Muscle of leg (tissue), 11 donors: ENCODE data around the gene TLN1. TPM values are rescaled to one million over a fixed set of nuclear protein-coding genes. Genes with fewer than 3 reads are reported as not detected.

Source experiments
- DNase-seq: peaks from one replicate; pipeline ENCODE4 v3.0.0; 2013
- H3K27ac ChIP-seq: one replicate; pipeline ENCODE4 v1.5.1; 2013; ENCODE audit warnings: mild to moderate bottlenecking, low read length, control low read depth
- H3K27me3 ChIP-seq: one replicate; pipeline ENCODE4 v1.6.1; 2013; ENCODE audit warnings: low read length; ENCODE audit not compliant: control insufficient read depth, insufficient read depth
- H3K36me3 ChIP-seq: one replicate; pipeline ENCODE4 v1.6.1; 2013; ENCODE audit warnings: low read length; ENCODE audit not compliant: control insufficient read depth, insufficient read depth
- H3K4me1 ChIP-seq: one replicate; pipeline ENCODE4 v1.6.1; 2013; ENCODE audit warnings: low read length; ENCODE audit not compliant: control insufficient read depth, insufficient read depth
- H3K4me3 ChIP-seq: one replicate; pipeline ENCODE4 v1.5.1; 2013; ENCODE audit warnings: low read length, control low read depth
- H3K9me3 ChIP-seq: replicated peaks from 2 replicates; pipeline ENCODE4 v1.6.1; 2013; ENCODE audit warnings: low read depth, low read length; ENCODE audit not compliant: control insufficient read depth
- WGBS: methylation state at CpG from one replicate; pipeline ENCODE4 v1.1.5; 2013; ENCODE audit warnings: missing lambda C conversion rate; ENCODE audit not compliant: insufficient coverage; 5-methylcytosine and 5-hydroxymethylcytosine counted together
- polyA plus RNA-seq, 8 donors: library from polyadenylated mRNA; unstranded; fragments of 120-200 nt; gene quantifications; one replicate each; pipeline versions ENCODE4 v1.2.1 to v1.2.3, GENCODE V29; 2013; ENCODE audit warnings: inconsistent platforms in 1 of 8, low replicate concordance in 1 of 8; ENCODE audit not compliant: insufficient read length in 8 of 8, insufficient read depth in 1 of 8
- total RNA-seq: library from RNA; stranded (reverse); fragments of 120-200 nt; gene quantifications from one replicate; pipeline ENCODE4 v1.2.4, GENCODE V29; 2013

Gene TLN1
- total and polyA plus RNA-seq, 9 donors: 78.0 to 133 (median 115) TPM

DNA sequence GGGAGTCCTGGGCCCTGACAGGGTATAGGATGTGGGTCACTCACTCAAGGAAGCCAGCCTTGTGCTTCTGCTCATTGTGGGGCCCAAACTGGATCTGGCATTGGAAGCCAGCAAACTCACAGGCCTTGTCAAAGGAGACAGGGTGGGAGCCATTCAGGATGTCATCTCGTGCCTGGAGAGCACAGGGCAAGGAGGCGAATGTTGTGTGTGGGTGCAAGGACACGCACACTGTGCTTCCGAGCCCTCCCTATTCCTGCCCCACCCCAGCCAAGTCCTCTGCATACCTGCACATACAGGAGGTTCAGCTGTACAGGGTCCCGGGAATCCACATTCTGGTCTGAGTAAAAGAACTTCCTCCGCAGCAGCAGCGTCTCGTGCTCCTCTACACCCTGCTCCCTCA is 8.1 kb downstream of the TLN1 start:
- Histone ChIP-seq H3K4me3 (no peak overlapping the region), H3K27me3 (no peaks in the 10 kb centered on the region), H3K27ac (no peak overlapping the region), H3K36me3 (peaks cover 81% of the 10 kb centered on the region), H3K9me3 (no peaks in the 10 kb centered on the region), H3K4me1 (peaks cover 25% of the 10 kb centered on the region)
- 91% methylated on average over 4 of the region's 8 CpGs for WGBS
- no peak for DNase-seq

DNA sequence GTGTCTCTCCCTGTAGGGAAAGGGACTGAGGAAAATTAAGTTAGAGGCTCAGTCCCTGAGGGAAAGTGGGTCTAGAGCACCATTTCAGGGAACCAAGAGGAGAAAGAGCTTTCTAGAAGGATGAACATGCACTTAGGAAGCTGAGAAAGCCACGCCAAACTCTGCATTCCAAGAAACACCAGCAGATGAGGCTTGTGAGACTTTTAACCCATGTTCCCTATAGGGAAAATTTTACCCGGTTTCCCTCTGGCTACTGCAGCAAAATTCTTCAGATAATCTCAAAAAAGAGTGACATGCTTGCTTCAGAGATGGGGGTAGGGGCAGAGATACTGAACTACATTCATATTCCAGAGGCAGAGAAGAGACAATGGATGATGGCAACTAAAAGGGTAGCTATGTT is 8.6 kb downstream of the TLN1 start:
- Histone ChIP-seq H3K27me3 (no peaks in the 10 kb centered on the region), H3K4me1 (peaks cover 21% of the 10 kb centered on the region), H3K36me3 (peaks cover 86% of the 10 kb centered on the region), H3K27ac (no peak overlapping the region), H3K9me3 (no peaks in the 10 kb centered on the region), H3K4me3 (no peak overlapping the region)
- WGBS: no CpG with 5 or more reads among the region's 2 CpGs
- DNase-seq: no peak

DNA sequence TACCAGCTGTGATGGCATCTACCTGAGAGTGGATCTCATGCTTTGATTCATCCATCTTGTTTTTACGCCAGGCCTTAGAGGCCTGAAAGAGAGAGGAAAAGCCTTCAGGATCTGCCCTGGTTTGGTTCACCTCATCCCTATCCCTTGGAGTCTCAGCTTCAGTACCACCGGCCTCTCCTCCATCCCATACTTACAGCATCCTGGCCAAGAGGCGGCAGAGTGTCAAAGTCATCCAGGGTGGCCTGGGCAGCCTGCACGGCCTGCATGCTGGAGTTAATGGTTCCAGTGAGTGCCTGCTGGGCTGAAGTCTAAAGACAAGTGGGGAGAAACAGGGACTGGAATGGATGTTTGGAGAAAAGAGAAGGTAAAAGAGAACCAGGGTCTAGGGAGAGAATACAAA is 12.4 kb downstream of the TLN1 start:
- WGBS: 92% methylated on average over 2 of the region's 4 CpGs

DNA sequence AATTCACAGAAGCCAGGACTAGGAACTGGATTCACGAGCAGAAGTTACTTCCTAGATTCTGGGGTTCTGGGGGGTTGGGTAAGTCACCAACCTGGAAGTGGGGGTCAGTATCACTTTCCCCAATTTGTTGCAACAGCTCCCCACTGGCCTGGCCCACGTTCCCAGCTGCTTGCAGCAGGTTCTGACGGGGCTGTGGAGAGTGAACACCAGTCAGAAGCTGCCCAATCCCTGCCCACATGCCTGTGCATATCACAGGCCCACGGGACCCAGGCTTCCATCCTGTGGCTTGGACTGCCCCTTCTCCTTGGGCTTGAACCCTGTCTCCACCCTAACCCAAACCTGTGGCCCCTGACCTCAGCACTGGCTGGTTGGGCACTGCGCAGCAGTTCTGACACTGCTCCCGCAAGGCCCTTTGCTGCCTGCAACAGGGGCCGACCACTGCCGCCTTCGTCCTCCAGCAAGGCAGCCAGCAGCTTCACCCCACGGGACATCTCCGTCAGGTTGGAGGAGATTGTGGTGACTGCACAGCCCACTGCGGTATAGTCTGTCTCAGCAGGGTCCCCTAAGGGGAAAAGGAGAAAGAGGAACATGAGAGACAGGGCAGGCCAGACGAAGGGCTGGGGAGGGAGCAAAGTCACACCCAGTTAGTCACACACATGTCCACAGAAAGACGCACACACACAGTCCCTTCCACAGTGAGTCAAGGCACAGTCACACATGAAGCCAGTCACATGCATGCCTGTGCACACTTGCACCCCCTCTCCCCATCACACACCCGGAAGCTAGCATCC is 13.1 kb downstream of the TLN1 start:
- Histone ChIP-seq H3K27me3 (no peaks in the 10 kb centered on the region), H3K4me3 (no peak overlapping the region), H3K36me3 (peaks cover 92% of the 10 kb centered on the region), H3K4me1 (no peaks in the 10 kb centered on the region), H3K27ac (no peak overlapping the region), H3K9me3 (no peaks in the 10 kb centered on the region)
- WGBS: 92% methylated on average over 12 of the region's 15 CpGs
- no peak for DNase-seq

More for the DNA sequence above, 12.4 kb downstream of the TLN1 start:
- peaks cover 92% of the 10 kb centered on the region for H3K36me3 ChIP-seq
- no peaks in the 10 kb centered on the region for H3K4me1 ChIP-seq
- H3K27me3 ChIP-seq: no peaks in the 10 kb centered on the region
- DNase-seq: no peak
- no peaks in the 10 kb centered on the region for H3K9me3 ChIP-seq
- no peak overlapping the region for H3K4me3 ChIP-seq
- no peak overlapping the region for H3K27ac ChIP-seq

DNA sequence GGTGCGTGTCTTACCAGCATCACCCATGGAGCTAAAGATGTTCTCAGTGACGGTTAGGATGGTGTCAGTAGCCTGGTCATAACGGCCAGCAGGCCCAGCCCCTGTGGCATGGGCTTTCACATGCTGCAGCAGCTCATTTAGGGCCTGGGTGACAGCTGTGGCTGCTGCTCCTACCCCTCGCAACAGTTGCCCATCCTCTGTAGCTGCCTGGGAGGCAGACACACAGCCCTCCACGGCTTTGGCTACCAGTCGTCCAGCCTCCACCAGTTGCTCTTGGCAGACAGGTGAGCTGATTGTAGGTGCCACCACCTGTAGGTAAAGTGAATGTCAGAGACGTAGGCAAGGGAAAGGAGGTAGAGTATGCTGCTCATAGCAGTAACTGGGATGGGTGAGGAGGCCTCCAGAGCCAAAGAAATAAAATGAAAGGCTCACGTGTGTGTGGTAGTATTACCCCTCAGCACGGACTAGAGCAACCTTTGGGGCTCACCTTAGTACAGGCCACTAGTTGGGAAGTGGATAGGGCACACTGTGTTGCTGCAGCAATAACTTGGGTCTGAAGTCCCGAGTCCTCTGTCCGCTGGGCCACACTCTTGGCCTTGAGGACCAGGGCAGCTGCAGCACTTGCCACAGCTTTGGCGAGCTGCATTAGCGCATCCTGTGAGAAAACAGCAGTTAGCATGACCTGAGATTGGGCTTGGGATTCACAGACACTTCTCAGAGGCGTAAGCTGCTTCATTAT is 14.7 kb downstream of the TLN1 start:
- H3K27me3 ChIP-seq: no peaks in the 10 kb centered on the region
- WGBS: 96% methylated on average over 14 of the region's 14 CpGs

DNA sequence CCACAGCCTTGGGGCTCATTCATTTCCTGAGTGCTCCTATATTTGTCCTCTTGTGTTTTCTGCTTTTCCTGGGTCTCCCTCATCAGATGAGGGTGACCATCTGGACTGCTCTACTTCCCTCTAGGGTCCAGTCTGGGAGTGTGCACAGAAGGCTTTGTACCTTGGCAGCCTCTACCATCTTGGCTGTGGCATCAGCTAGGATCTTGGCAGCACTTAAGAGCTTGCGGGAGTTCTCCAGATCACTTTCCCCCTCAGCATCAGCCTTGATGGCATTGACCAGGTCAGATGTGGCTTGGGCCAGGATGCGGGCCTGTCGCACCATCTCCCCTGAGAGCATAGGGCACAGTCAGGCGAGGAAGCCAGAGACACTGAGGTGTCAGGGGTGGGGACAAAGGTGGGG is 15.8 kb downstream of the TLN1 start:
- no peaks in the 10 kb centered on the region for H3K9me3 ChIP-seq
- no peak for DNase-seq
- WGBS: 92% methylated on average over 4 of the region's 4 CpGs
- H3K27ac ChIP-seq: no peak overlapping the region
- H3K4me3 ChIP-seq: no peak overlapping the region
- peaks cover 90% of the 10 kb centered on the region for H3K36me3 ChIP-seq
- H3K4me1 ChIP-seq: no peaks in the 10 kb centered on the region
- no peaks in the 10 kb centered on the region for H3K27me3 ChIP-seq

More for the DNA sequence above, 14.7 kb downstream of the TLN1 start:
- H3K4me1 ChIP-seq: no peaks in the 10 kb centered on the region
- no peak for DNase-seq
- H3K4me3 ChIP-seq: no peak overlapping the region
- no peak overlapping the region for H3K27ac ChIP-seq
- peaks cover 91% of the 10 kb centered on the region for H3K36me3 ChIP-seq
- no peaks in the 10 kb centered on the region for H3K9me3 ChIP-seq

DNA sequence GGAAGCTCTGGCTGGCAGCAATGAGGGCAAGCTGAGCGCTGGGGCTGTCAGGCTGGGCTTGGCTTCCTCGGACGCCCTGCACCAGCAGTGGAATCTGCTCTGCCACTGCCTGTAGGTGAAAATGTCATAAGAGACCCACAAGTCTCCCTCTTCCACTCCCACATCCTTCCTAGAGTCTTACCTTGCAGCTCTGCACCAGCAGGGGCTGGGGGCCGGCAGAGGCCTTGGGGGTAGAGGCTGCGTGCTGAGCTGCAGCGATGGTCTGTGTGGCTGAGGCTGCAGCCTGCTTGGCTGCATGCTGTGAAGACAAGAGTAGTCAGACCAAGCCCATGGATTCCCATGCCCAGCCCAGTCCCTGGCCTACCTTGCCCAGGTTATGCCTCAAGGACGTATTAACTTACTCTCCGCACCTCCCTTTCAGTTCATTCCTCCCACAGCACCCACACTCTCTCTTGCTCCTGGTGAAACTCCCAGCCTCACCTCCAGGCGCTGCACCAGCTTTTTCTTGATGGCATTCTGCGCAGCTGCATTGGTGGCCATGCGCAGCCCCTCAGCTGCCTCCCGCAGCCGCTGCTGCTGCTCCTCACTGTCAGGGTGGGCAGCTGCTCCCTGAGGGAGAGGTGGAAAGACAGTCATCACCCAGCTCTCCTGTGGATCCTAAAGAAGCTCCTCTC is 17.3 kb downstream of the TLN1 start:
- Histone ChIP-seq H3K27ac (no peak overlapping the region), H3K4me1 (no peaks in the 10 kb centered on the region), H3K4me3 (no peak overlapping the region), H3K9me3 (no peaks in the 10 kb centered on the region), H3K27me3 (no peaks in the 10 kb centered on the region), H3K36me3 (peaks cover 88% of the 10 kb centered on the region)
- DNase-seq: no peak
- WGBS: 93% methylated on average over 6 of the region's 13 CpGs

DNA sequence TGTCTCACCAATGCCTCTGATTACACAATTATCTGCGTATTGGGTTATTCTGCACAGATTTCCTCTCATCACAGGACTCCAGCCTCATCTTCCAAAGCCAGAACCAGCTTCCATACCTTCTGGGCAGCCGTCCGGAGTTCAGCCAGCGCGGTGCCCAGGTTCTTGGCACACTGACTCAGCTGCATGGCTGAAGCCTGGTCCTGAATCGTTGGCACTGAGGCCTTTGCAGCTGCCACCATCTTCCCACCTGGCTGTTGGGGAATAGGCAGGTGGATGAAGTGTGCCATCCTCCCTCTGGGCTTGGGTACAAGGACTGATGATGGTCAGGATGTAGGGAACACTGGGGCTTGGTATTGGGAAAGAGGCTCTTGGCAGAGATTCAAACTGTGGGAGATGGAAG is 17.9 kb downstream of the TLN1 start:
- Histone ChIP-seq H3K27ac (no peak overlapping the region), H3K36me3 (peaks cover 85% of the 10 kb centered on the region), H3K27me3 (no peaks in the 10 kb centered on the region), H3K4me3 (no peak overlapping the region), H3K4me1 (no peaks in the 10 kb centered on the region), H3K9me3 (no peaks in the 10 kb centered on the region)
- no peak for DNase-seq
- WGBS: 90% methylated on average over 3 of the region's 6 CpGs

DNA sequence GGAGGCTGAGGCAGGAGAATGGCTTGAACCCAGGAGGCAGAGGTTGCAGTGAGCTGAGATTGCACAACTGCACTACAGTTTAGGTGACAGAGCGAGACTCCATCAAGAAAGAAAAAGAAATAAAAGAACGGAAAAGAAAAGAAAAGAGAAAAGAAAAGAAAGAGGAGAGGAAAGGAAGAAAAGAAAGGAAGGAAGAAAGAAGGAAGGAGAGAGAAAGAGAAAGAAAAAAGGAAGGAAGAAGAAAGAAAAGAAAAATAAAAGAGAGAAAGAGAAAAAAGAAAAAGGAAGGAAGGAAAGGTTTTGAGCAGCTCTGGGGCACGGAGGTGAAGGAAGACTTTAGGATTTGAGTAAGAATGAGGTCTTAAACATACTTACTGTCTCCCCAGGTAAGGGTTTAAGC is 18.4 kb downstream of the TLN1 start:
- no peaks in the 10 kb centered on the region for H3K4me1 ChIP-seq
- H3K4me3 ChIP-seq: no peak overlapping the region
- peaks cover 85% of the 10 kb centered on the region for H3K36me3 ChIP-seq
- 100% methylated on average over 1 of the region's 3 CpGs for WGBS
- DNase-seq: no peak
- H3K27me3 ChIP-seq: no peaks in the 10 kb centered on the region
- H3K9me3 ChIP-seq: no peaks in the 10 kb centered on the region
- no peak overlapping the region for H3K27ac ChIP-seq

DNA sequence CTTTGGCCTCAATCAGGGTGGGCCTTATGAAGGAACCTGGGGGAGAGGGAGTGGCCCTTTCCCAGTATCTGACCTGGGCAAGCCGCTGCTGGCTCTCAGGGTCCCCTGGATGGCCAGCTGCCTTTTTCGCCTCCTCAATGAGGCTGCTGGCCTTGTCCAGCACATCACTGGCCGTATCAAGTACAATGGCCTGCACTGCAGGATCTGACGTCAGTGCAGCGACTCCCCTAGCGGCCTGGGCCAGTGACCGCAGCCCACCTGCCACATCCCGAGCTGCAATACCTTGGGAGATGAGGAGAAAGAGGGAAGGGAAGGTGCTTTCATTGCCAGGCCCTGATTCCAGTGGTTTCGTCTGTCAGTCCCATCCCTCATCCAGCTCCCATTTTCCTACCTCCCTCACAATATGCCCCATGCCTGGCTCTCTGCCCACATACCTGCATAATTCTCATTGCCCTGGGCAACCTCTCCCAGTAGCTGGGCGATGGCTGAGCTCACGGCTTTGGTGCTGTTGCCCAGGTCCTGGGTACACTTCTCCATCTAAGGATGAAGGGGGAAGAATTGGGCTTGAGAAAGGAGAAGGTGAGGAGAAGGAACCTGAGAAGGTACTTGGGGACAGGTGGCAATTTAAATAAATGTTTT is 19.1 kb downstream of the TLN1 start:
- H3K36me3 ChIP-seq: peaks cover 83% of the 10 kb centered on the region
- H3K27ac ChIP-seq: no peak overlapping the region
- H3K9me3 ChIP-seq: no peaks in the 10 kb centered on the region
- DNase-seq: no peak
- 82% methylated on average over 2 of the region's 11 CpGs for WGBS
- H3K4me3 ChIP-seq: no peak overlapping the region
- H3K4me1 ChIP-seq: no peaks in the 10 kb centered on the region
- no peaks in the 10 kb centered on the region for H3K27me3 ChIP-seq
